Lower lobe of right lung (tissue), 2 donors: ENCODE data around the gene OR1K1. TPM values are rescaled to one million over a fixed set of nuclear protein-coding genes. Genes with fewer than 3 reads are reported as not detected.

ENCODE experiments used
- ATAC-seq, 2 donors: fragments of 200-7000 bp; cut with Tn5 transposase; one replicate each; pipeline ENCODE4 v1.9.1; 2020 to 2022; ENCODE audit warnings: mild to moderate bottlenecking in 2 of 2, moderate library complexity in 2 of 2
- DNase-seq: peaks from one replicate; pipeline ENCODE4 v3.0.0-alpha.2; 2020
- H3K27ac ChIP-seq: fragments of 200-600 bp; one replicate; pipeline ENCODE4 v1.8.0; 2022
- H3K27me3 ChIP-seq: fragments of 200-600 bp; one replicate; pipeline ENCODE4 v1.8.0; 2022; ENCODE audit warnings: low read depth
- H3K36me3 ChIP-seq: fragments of 200-600 bp; one replicate; pipeline ENCODE4 v1.8.0; 2022; ENCODE audit warnings: mild to moderate bottlenecking
- H3K4me1 ChIP-seq: fragments of 200-600 bp; one replicate; pipeline ENCODE4 v1.8.0; 2022
- H3K4me3 ChIP-seq: fragments of 200-600 bp; one replicate; pipeline ENCODE4 v1.8.0; 2022; ENCODE audit warnings: mild to moderate bottlenecking
- H3K9me3 ChIP-seq: fragments of 200-600 bp; one replicate; pipeline ENCODE4 v1.8.0; 2022
- CTCF ChIP-seq: fragments of 200-600 bp; IDR thresholded peaks from one replicate; pipeline ENCODE4 v1.8.0; 2022; ENCODE audit warnings: antibody characterized with exemption, mild to moderate bottlenecking
- intact Hi-C: fragments of 100-400 bp; cut with DNase I; formaldehyde crosslinking; loops from one replicate; pipeline ENCODE4 v1.11.0; 2022
- total RNA-seq: library from RNA; stranded (reverse); fragmentation: NEBNext Ultra II Directional; extraction: Animal tissue kit (Norgen Biotek cat#: 25700); gene quantifications from one replicate; pipeline ENCODE4 v1.2.1, GENCODE V29; 2021
- donor health status: DM: no; HTN: yes; CAD: no; lungs with severe emphysema.

The OR1K1 gene
- total RNA-seq, 1 donor from 2014 or later = not detected

GRCh38 chr9:122815544-122815943, 15.6 kb downstream of the OR1K1 start:
- peak overlapping the region; percentile 53 for H3K27ac ChIP-seq

GRCh38 chr9:122816163-122816867, 16.4 kb downstream of the OR1K1 start:
- Histone ChIP-seq H3K27me3 (no peaks in the 10 kb centered on the region), H3K4me3 (peak overlapping the region; percentile 25), H3K27ac (peak overlapping the region; percentile 53), H3K4me1 (peaks cover 54% of the 10 kb centered on the region), H3K36me3 (peaks cover 38% of the 10 kb centered on the region), H3K9me3 (no peaks in the 10 kb centered on the region)
- peak; percentile 72 to 77 for ATAC-seq
- DNase-seq = peak; percentile 60
- no peak for TF ChIP-seq CTCF
- intact Hi-C loops = loop anchor here (10.0 kb wide), 1 partner anchor 342 kb away; the partner anchor contains the start of gene OR1J1

More at GRCh38 chr9:122815544-122815943, 15.6 kb downstream of the OR1K1 start:
- intact Hi-C loops = loop anchor here (10.0 kb wide), 1 partner anchor 341 kb away; the partner anchor contains the start of gene OR1J1
- TF ChIP-seq CTCF = no peak
- ATAC-seq (peak in 1 of 2 donors; percentile 22), DNase-seq (no peak)
- Histone ChIP-seq H3K36me3 (peaks cover 34% of the 10 kb centered on the region), H3K27me3 (no peaks in the 10 kb centered on the region), H3K4me1 (peaks cover 47% of the 10 kb centered on the region), H3K9me3 (no peaks in the 10 kb centered on the region), H3K4me3 (peak overlapping the region; percentile 25)

GRCh38 chr9:122819326-122819725, 19.4 kb downstream of the OR1K1 start:
- H3K27ac ChIP-seq = peak overlapping the region; percentile 44
- peaks cover 72% of the 10 kb centered on the region for H3K4me1 ChIP-seq
- no peaks in the 10 kb centered on the region for H3K27me3 ChIP-seq
- no peaks in the 10 kb centered on the region for H3K9me3 ChIP-seq
- ATAC-seq (no peak), DNase-seq (no peak)
- intact Hi-C loops = loop anchor here (10.0 kb wide), 1 partner anchor 345 kb away; the partner anchor contains the start of gene OR1J1
- no peak for TF ChIP-seq CTCF
- peaks cover 68% of the 10 kb centered on the region for H3K36me3 ChIP-seq
- no peak overlapping the region for H3K4me3 ChIP-seq

GRCh38 chr9:122819791-122820489, 20.0 kb downstream of the OR1K1 start:
- H3K9me3 ChIP-seq = no peaks in the 10 kb centered on the region
- no peaks in the 10 kb centered on the region for H3K27me3 ChIP-seq
- DNase-seq (no peak), ATAC-seq (no peak)
- peaks cover 74% of the 10 kb centered on the region for H3K4me1 ChIP-seq
- intact Hi-C loops = loop anchor here (10.0 kb wide), 1 partner anchor 345 kb away; the partner anchor contains the start of gene OR1J1
- peak overlapping the region; percentile 58 for H3K27ac ChIP-seq
- H3K4me3 ChIP-seq = no peak overlapping the region
- peaks cover 74% of the 10 kb centered on the region for H3K36me3 ChIP-seq
- TF ChIP-seq CTCF = no peak

- Histone ChIP-seq H3K9me3 (no peaks in the 10 kb centered on the region), H3K4me3 (no peak overlapping the region), H3K4me1 (peaks cover 72% of the 10 kb centered on the region), H3K36me3 (peaks cover 79% of the 10 kb centered on the region), H3K27me3 (no peaks in the 10 kb centered on the region), H3K27ac (peak overlapping the region; percentile 58)
- ATAC-seq (no peak), DNase-seq (no peak)
- intact Hi-C loops = no loop called here
- TF ChIP-seq CTCF = no peak
Observed at GRCh38 chr9:122820490-122820845, 20.5 kb downstream of the OR1K1 start.
